Measurements from ENCODE around the gene SOX18. TPM values are rescaled to one million over a fixed set of nuclear protein-coding genes. Genes with fewer than 3 reads are reported as not detected.

The SOX18 gene
- total and polyA plus RNA-seq, 2 of the 4 experiments (the other 2 are of a cell fraction): not detected

- no peak overlapping the region for H3K9ac ChIP-seq (ENCODE audit: low read depth, low read length)
- POLR2A ChIA-PET (ENCODE audit: unreplicated experiment): no interaction called here
- H3K9me3 ChIP-seq (ENCODE audit: control insufficient read depth, insufficient read depth, low read length): no peaks in the 10 kb centered on the region
- peaks cover 2% of the 10 kb centered on the region; the same call in 1 of the 2 replicates for H3K4me1 ChIP-seq (ENCODE audit: control insufficient read depth, insufficient read depth, low read length)
- no peak overlapping the region for H3K18ac ChIP-seq (ENCODE audit: low read depth, low read length)
- no peak overlapping the region for H2BK20ac ChIP-seq (ENCODE audit: low read depth, low read length)
- H2BK5ac ChIP-seq (ENCODE audit: low read depth, low read length, poor library complexity, severe bottlenecking): no peak overlapping the region
- DNase-seq: no peak
- peaks cover 60% of the 10 kb centered on the region for H3K36me3 ChIP-seq (ENCODE audit: control insufficient read depth, insufficient read depth, low read length)
- H3K27me3 ChIP-seq (ENCODE audit: control insufficient read depth, insufficient read depth, low read length): no peaks in the 10 kb centered on the region
- BruUV-seq (replicated peaks): no TSS peak
- intact Hi-C loops (cut with micrococcal nuclease): no loop called here
- H3K4me2 ChIP-seq (ENCODE audit: low read depth, low read length): no peak overlapping the region
- dilution Hi-C loops (cut with HindIII; ENCODE audit: low sequenced_read_pairs, unreplicated experiment): no loop called here
- H3K27ac ChIP-seq (ENCODE audit: insufficient read depth, low read length): no peak overlapping the region
- no peak overlapping the region for H3K23ac ChIP-seq (ENCODE audit: low read depth, low read length)
- H4K8ac ChIP-seq (ENCODE audit: low read depth in 2 of 2, low read length in 2 of 2): no peak overlapping the region
- no peak overlapping the region for H4K91ac ChIP-seq (ENCODE audit: insufficient read depth, low read depth, low read length)
- H2AK9ac ChIP-seq (replicated peaks; ENCODE audit: low read depth, low read length, poor library complexity): no peak overlapping the region
- peaks cover 30% of the 10 kb centered on the region for H4K20me1 ChIP-seq (ENCODE audit: insufficient read depth, low read length)
- H2AFZ ChIP-seq (replicated peaks; ENCODE audit: low read length, poor library complexity): no peak overlapping the region
- H2BK120ac ChIP-seq (ENCODE audit: low read depth, low read length): no peak overlapping the region
- no peak overlapping the region for H2BK15ac ChIP-seq (ENCODE audit: low read depth, low read length)
- in situ Hi-C loops (cut with MboI; ENCODE audit: low sequenced_read_pairs): no loop called here
- no peak overlapping the region for H3K4me3 ChIP-seq (ENCODE audit: insufficient read depth, low read depth, low read length)
- 92% methylated on average over 2 of the region's 7 CpGs; no CpG with 5 or more reads in 1 of the 2 experiments for WGBS, 2 experiments (ENCODE audit: extremely low coverage in 2 of 2, insufficient read length in 1 of 2)
- H4K5ac ChIP-seq (ENCODE audit: low read depth, low read length): no peak overlapping the region
- CTCF ChIA-PET: no interaction called here
- H3K4ac ChIP-seq (ENCODE audit: low read depth, low read length): no peak overlapping the region
- ATAC-seq (ENCODE audit: low read depth): no peak
- H2AK5ac ChIP-seq (ENCODE audit: low read depth, low read length): no peak overlapping the region
- H3K14ac ChIP-seq (replicated peaks; ENCODE audit: low read depth, low read length): no peak overlapping the region
- no peak overlapping the region for H3K56ac ChIP-seq (ENCODE audit: extremely low read depth, insufficient read depth, low read length)
- TF ChIP-seq CHD1 (IDR thresholded peaks at IDR 0.05; ENCODE audit: low read depth, low read length): no peak
- TF ChIP-seq RAD21 (IDR thresholded peaks at IDR 0.05; ENCODE audit: low read length): no peak
- no peak for TF ChIP-seq MAZ (IDR thresholded peaks at IDR 0.05; ENCODE audit: borderline replicate concordance, low read depth, low read length)
- TF ChIP-seq RFX5 (IDR thresholded peaks at IDR 0.05; ENCODE audit: low read depth, low read length): no peak
- TF ChIP-seq FOS (IDR thresholded peaks at IDR 0.05; ENCODE audit: low read depth, low read length): no peak
- TF ChIP-seq BHLHE40 (IDR thresholded peaks at IDR 0.05; ENCODE audit: low read depth, low read length): no peak
- no peak for TF ChIP-seq CTCF (conservative IDR thresholded peaks at IDR 0.05; ENCODE audit: low read depth, low read length)
- TF ChIP-seq MAFK (IDR thresholded peaks at IDR 0.05; ENCODE audit: low read depth, low read length): no peak
- no peak for TF ChIP-seq POLR2A (IDR thresholded peaks at IDR 0.05; ENCODE audit: low read depth, low read length)
- TF ChIP-seq SMC3 (IDR thresholded peaks at IDR 0.05; ENCODE audit: low read depth, low read length): no peak
- no peak for TF ChIP-seq USF2 (IDR thresholded peaks at IDR 0.05; ENCODE audit: low read depth, low read length)
- no peak for TF ChIP-seq NFE2L2 (IDR thresholded peaks at IDR 0.05; ENCODE audit: low read depth, low read length)
- TF ChIP-seq CEBPB (IDR thresholded peaks at IDR 0.05; ENCODE audit: low read depth, low read length): no peak
- TF ChIP-seq MXI1 (IDR thresholded peaks at IDR 0.05; ENCODE audit: borderline replicate concordance, low read depth, low read length): no peak
- no peak for TF ChIP-seq ELK1 (IDR thresholded peaks at IDR 0.05; ENCODE audit: borderline replicate concordance, low read depth, low read length)
- TF ChIP-seq RCOR1 (IDR thresholded peaks at IDR 0.05; ENCODE audit: insufficient replicate concordance, low read length): no peak
- H3K9me1 ChIP-seq (ENCODE audit: insufficient read depth, low read length): 0 out of 2 replicates have a peak, but pooled peaks cover 8% of the 10 kb centered on the region
- H3K79me1 ChIP-seq (ENCODE audit: low read depth in 1 of 2, low read length in 2 of 2): peaks cover 18 to 44% of the 10 kb centered on the region in 2 experiments
Measured at GRCh38 chr20:64003960-64004725, 45.3 kb downstream of the SOX18 start.
